GM19372 (cell line): ENCODE measurements around the gene USF3.

Source experiments
- ATAC-seq: cut with Tn5 transposase; IDR thresholded peaks from one replicate; pipeline ENCODE4 v1.9.1; 2021; ENCODE audit warnings: mild to moderate bottlenecking, low read depth, moderate library complexity; ENCODE audit not compliant: unreplicated experiment

Gene USF3

GRCh38 chr3:113615976-113616375 lies 80.5 kb downstream of the USF3 start:
- no peak for ATAC-seq

GRCh38 chr3:113614402-113614801 lies 82.0 kb downstream of the USF3 start:
- ATAC-seq = no peak

- ATAC-seq = no peak
Measured at GRCh38 chr3:113607219-113607596, 89.2 kb downstream of the USF3 start.

GRCh38 chr3:113606539-113607218 lies 89.8 kb downstream of the USF3 start:
- ATAC-seq = peak; percentile 98

- no peak for ATAC-seq
Measured at GRCh38 chr3:113602836-113603235, 93.6 kb downstream of the USF3 start.

GRCh38 chr3:113602256-113602655 lies 94.2 kb downstream of the USF3 start:
- ATAC-seq = no peak

- ATAC-seq = no peak
Measured at GRCh38 chr3:113601240-113601639, 95.2 kb downstream of the USF3 start.

GRCh38 chr3:113600418-113601182 lies 95.8 kb downstream of the USF3 start:
- no peak for ATAC-seq
